GM18498 (cell line): ENCODE measurements around the gene SH3RF3.
"Not testable (repeated sequence)": the region's sequence is repeated elsewhere in the genome, so short reads cannot be mapped to it uniquely, and the experiment has no call there.

Experiments
- ATAC-seq: cut with Tn5 transposase; IDR thresholded peaks from one replicate; pipeline ENCODE4 v1.9.1; 2021; ENCODE audit warnings: mild to moderate bottlenecking, moderate library complexity; ENCODE audit not compliant: unreplicated experiment

Gene SH3RF3

DNA sequence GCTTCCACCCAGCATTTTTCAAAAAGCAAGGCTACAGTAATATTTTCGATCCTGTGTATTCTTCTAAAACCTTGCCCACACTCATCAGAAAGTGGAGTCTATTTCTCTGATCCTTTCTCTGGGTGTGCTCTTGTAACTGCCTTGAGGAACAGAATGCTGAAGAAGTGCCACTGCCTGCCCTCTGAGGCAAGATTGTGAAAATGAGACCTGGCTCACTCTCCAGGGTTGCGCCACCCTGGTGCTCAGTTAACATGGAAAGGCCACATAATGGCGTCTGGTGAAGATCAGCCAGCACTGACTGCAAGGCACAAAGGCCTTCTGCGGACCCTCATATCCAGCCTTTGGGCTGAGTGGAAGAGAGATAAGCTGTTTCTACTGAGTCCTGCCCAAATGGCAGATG, 11.2 kb upstream of the SH3RF3 start:
- no peak for ATAC-seq

DNA sequence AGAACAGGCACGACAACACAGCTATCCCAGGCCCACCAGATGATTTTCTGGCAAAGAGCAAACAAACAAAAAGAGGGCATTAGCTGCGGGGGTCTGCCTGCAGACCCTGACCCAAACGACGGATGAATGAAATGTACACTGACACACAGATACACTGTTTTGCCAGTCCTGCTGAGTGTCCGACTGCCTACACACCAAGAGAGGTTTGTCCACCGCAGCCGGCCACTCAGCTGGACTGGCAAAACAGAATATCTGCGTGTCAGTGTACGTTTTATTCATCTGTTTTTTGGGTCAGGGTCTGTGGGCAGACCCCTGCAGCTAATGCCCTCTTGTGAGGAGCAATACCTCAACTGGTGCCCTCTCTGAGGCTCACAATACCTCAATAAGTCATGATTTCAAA, 10.7 kb upstream of the SH3RF3 start:
- ATAC-seq: no peak

DNA sequence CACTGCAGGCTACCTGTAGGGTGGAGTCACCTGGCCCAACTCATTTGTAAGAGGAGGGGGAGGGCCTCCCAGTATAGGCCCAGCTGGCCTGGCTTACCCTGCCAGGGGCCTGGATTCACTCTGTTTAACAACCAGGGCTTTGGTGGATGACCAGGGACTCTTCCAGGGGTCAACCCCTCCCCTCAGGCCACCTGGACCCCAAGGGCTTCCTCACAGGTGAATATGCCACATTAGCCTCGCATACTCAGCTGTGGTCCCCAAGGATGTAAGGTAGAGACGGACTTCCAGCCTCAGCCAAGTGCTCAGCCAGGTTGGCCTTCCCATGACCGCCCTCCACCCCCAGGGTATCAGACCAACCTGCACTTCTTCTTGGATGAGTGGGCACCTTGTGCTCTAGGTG, 8.8 kb upstream of the SH3RF3 start:
- ATAC-seq: no peak

DNA sequence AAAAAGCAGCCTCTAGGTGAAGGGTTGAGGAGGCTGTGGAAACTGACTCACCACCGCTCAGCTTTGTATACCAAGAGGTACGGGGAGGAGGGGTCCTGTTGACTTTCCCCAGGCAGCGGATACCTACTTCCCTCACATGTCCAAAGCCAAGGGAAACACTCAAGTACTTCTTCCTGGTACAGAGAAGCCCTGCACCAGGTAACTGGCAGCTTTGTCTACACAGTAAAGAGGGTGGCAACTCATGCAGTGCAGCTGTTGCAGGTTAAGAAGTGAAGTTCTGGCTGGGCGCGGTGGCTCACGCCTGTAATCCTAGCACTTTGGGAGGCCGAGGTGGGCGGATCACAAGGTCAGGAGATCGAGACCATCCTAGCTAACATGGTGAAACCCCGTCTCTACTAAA, 8.3 kb upstream of the SH3RF3 start:
- not testable (repeated sequence) for ATAC-seq

DNA sequence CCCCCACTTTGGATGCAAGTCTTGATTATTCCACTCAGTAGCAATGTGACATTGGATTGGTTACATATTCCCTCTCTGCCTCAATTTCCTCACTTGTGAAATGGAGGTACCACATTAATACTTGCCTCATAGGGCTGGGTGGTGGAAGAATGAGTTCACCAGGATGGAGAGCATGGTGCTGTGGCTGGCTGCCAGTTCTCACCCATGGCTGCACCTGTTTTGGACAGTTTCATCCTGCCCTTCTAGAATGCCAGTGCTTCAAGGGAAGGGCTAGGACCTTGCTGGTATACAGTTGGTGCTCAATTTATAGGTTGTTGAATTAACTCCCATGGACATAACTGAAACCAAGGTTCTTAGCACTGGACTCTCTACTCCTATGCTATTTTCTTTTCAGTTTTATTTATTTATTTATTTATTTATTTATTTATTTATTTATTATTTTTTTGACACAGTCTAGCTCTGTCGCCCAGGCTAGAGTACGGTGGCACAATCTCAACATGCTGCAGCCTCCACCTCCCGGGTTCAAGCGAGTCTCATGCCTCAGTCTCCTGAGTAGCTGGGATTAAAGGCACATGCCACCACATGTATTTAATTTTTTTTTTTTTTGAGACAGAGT, 5.3 kb upstream of the SH3RF3 start:
- ATAC-seq: no peak

DNA sequence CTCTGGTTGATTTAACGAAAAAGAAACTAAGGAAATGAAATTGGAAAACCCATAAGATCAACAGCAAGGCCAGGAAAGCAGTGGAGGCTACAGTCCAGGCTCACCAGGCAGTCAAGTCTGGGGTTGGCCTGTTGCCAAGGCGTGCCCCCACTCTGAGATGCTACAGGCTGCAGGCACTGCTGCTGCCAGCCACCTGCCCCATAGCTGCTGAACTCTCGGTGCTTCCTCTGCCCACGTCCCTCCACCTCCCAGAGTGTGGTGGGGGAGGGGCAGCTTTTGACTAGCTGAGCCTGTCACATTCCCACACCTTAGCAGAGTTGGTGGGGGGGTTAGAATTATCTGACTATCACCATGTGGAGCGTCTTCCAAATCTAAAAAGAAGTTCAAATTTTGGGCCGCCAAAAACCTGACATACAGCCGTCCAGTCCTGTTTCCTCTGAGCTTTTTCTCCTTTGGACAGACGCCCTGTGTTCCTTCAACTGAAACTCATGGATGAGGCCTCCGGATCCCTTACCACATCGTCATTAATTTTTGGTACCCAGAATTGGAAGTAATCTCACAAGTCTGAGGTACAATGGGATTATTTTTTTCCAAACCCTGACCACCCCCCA, 3.9 kb upstream of the SH3RF3 start:
- ATAC-seq: no peak

DNA sequence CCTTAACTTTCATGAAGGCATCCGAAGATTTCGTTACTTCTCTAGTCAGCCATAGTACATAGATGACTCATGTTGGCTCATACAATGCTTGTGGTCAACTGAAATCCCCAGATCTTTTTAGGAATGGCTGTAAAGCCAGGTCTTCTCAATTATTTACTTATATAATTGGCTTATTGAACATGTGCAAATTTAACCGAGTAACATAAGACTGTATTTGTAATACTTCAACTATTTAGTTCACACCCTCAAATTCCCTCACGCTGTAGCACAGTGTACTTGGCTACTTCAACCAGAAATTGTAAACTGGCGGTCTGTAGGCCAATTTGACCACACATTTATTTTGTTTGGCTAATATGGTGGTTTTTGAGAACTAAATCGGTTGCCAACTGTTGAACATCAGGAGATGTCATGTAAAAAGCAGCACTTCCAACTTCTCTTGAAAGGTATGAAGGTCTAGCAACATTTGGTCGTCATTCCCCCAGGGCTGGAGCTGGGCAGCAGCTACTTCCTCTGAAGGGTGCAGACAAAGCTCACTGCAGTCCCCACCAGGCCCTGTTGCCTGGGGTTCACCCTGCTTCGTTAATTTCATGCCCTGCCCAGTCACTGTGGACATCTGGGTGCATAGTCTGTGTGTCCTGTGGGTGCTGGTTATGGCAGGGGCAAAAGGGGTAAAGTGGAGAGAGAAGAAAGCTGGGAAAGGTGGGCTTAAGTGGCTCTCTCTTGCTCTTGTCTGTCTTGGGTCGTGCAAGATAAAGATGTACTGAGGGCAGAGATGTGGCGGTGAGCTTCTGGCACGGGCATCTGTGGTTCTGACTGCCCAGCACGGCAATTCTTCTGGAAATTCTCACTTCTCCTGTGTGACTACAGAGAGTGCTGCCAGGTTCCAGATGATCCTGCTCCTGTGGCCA, 3.2 kb upstream of the SH3RF3 start:
- ATAC-seq: no peak

DNA sequence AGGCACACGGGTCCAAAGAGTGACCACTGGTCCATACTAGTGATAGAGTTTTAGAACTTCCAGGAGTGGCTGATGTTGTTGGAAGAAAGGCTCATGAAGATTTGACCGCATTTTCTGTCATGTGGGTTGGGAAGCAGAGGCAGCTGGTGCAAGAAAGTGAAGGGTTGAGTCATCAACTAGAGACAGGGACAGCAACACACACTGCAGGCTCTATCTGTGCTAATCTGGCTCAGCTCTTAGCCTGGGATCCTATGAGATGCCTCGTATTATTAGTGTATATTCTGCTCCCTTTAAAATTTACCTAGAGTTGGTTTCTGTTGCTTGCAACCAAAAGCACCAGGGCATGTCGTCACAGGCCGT, 2.5 kb upstream of the SH3RF3 start:
- no peak for ATAC-seq

DNA sequence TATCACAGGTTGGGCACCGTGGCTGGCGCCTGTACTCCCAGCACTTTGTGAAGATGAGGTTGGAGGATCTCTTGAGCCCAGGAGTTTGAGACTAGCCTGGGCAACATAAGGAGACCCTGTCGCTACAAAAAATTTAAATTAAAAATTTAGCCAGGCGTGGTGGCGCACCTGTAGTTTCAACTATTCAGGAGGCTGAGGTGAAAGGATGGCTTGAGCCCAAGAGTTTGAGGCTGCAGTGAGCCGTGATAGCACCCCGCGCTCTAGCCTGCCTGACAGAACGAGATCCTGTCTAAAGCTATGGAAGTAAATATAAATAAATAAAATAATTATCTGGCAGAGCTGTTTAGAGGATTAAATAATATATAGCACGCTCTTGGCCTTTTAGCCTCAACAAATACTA, 1.4 kb upstream of the SH3RF3 start:
- ATAC-seq: no peak

DNA sequence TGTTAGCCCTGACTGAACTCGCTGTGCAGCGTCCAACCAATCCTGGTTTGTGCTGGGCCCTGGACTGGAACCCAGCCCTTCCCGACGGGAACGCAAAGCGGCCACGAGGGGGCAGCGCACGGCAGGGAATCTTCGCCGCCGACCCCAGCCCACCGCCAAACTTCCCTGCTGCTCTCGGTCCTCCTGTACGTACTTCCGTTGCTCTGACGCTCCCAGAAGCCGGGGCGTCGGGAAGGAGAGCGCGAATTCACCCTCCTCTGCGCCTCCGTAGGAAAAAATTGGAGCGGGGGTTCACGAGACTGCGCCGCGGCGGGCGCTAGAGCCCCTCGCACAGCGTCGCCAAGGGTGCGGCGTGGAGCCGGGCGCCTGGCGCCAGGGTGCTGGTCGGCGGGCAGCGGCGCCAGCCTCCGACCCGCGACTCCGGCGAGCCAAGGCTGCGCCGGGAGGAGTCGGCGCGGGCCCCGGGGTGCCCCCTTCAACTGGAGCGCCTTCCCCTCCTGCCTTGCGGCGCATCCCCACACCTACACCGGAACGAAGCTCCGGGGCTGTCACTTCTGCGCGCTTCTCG, 873 bp upstream of the SH3RF3 start:
- no peak for ATAC-seq

DNA sequence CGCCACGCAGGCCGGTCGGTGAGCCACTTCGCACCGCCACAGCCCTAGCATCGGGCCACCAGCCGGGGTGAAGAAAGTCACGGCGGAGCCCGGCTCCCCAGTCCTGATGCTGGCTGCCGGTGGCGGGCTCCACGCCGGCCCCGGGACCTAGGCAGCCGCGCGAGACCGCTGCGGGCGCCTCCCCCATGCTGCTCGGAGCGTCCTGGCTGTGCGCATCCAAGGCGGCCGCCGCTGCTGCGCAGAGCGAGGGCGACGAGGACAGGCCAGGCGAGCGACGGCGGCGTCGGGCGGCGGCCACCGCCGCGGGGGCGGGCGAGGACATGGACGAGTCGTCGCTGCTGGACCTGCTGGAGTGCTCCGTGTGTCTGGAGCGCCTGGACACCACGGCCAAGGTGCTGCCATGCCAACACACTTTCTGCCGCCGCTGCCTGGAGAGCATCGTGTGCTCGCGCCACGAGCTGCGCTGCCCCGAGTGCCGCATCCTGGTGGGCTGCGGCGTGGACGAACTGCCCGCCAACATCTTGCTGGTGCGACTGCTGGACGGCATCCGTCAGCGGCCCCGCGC, 433 bp downstream of the SH3RF3 start:
- no peak for ATAC-seq

DNA sequence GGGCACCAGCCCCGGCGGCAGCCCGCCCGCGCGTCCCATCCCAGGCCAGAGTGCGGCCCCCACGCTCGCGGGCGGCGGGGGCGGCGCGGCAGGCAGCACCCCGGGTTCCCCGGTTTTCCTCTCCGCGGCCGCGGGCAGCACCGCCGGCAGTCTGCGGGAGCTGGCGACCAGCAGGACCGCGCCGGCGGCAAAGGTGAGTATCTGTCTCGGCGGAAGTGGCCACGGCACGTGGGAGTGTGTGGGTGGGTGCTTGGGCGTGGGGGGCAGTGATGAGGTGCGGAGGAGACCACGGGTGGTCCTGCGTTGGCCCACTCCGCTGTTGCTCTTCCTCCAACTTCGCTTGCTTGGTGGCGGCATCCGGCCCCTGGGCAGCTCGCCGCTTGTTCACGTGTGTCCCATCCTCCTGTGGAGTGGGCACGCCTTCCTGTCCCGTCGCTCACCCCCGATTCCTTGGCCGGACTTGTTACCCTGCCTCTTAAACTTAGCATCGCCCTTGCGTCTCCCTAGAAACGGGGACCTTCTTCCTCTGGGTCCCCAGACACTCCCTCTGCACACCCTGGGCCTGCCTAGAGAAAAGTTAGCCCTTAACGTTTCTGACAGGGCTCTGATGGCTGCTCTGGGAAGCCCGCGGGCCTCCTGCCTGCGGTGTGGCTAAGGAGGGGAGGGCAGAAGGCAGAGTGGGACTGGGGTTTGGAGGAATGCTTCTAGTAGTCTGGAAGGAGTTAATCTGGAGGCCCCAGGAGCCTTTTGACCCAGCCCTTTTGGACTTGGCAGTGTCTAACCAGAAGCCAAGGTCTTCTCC, 1.1 kb downstream of the SH3RF3 start:
- no peak for ATAC-seq

DNA sequence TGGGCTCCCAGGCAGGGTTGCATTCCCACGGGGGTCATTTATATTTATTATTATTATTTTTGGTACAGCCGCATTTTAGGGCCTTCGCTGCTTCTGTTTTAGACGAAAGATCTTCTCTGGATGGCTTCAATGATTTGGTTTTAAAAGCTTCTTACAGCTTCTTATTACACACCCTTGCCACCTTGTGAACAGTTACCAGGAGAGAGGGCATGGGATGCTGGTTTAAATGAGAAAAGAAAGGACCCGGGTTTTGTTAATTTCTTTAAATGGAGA, 1.7 kb downstream of the SH3RF3 start:
- no peak for ATAC-seq

DNA sequence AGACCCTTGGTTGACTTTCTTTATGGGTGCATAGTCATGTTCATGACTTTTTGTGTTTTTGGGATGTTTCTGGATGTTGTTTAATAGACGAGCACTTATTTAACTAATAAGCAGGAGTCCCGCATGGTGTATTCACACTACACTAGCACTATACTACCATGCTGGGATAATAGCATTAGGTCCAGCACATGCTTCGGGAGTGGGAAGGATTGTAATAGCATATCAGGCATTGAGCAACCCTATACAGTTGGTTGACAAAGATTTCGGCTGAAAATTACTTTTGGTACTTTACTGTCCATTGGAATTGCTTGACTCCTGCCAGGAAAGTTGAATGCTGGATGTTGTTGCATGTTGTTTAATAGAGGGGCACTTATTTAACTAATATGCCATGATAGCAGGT, 2.8 kb downstream of the SH3RF3 start:
- no peak for ATAC-seq

DNA sequence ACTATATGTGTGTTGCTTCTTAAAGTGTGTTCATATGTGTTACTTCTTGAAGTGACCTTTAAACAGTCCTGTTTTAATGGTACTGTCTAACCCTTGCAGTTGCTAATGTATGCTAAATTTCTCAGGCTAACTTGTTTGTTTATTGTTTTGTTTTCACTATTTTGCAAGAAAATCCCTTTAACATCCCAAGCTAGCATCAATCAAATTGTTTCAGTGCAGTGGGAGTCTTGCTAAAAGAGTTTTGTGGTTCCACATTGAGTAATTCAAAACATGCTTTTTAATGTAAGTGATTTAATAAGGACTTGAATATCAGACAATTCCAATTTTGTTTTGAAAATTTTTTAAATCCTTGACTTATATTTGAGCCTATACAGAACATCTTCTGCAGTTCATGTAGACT, 3.6 kb downstream of the SH3RF3 start:
- no peak for ATAC-seq

DNA sequence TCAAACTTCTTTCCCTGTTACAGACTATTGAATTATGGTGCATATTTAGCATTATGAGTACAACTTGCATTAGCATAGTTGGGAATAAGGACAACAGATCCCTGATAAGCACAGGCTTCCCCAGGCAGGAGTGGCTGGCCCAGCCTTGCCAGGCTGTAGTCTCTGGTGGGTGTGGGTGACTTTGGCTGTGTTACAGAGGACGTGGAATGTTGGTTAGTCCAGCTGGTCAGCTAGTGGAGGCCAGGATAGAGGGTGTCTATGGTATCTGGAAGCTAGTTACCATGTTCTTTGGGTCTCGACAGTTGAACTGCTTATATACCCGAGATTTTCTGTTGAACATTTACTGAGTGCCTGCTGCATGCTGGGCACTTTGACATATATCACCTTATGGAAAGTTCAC, 4.7 kb downstream of the SH3RF3 start:
- ATAC-seq: no peak

DNA sequence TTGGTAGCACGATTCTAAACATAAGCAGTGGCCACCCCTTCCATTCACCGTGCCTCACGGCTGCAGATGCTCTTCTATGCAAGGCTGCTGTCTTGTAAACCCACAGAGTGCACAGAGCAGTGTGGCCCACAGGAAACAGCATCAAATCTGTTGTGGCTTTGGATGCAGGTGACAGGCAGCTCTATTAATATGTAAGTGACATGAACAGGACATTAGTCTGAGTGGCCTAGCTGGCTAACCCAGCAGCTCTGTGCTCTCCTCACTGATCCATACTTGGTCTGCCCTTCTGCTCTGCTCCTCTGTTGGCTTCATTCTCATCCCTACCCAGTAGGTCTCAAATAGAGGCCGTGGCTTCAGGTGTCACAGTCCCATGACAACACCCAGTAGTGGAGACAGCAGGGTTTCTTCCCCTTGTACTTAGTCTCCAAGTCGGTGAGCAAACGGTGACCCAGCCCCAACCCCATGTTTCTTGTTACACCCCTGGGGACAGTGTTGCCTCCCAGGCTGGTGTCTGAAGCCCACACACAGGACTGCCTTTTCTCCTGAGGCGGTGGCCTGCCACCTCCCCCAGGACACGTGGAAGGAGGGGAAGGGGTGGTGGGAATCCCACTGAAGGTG, 5.8 kb downstream of the SH3RF3 start:
- no peak for ATAC-seq

DNA sequence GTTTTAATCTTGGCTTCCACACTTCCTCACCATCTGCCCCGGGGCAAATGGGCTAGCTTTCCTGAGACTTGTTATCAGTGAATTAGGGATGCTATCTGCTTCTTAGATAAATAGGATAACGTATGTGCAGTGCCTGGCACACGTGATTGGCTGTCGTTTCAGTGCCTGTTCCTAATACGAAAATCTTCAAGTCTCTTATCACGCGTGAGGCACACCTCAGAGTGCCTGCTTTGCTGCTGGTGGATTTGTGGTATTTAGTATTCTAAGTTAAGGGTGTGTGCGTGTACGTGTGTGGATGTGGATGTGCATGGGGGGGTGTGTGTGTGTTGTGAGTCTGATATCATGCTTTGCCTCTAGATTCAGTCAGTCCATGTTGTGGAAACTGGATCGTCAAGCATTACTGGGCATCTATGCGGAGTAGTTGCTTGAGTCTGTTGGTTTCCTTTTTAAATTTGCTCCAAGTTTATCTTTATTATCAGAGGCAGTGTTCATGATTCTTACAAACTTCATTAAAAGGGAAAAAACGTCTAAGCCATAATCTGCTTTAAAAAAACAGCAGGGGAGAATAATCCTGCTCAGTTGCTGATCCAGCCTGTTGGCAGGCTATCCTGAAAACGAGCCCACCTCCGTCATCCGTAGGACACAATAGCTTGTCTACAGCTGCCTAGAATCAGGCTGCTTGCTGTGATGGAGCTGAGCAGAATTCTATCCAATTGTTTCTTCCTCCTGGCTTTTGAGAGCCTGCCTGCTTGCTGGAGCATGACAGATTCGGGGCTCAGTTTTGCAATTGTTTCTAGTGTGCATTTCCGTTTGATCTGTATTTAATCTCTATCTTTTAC, 6.6 kb downstream of the SH3RF3 start:
- ATAC-seq: no peak

DNA sequence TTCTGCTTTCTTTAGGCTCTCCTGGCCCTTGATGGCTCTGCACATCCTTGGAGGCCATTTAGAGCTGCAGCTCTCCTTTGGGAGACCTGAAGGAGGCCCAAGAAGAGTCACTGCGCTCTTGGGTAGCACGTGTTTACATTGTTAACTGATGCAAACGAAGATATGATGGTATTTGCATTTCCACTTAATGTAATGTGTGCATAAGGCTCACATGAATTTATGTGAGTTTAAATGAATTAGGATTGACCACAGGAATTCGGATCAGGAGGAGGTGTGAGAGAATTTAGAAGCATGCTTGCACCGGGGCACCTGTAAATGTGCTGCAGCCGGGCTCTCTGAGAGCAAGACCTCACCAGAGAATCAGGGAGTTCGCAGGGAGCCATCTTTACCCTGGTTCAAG, 7.5 kb downstream of the SH3RF3 start:
- ATAC-seq: no peak

DNA sequence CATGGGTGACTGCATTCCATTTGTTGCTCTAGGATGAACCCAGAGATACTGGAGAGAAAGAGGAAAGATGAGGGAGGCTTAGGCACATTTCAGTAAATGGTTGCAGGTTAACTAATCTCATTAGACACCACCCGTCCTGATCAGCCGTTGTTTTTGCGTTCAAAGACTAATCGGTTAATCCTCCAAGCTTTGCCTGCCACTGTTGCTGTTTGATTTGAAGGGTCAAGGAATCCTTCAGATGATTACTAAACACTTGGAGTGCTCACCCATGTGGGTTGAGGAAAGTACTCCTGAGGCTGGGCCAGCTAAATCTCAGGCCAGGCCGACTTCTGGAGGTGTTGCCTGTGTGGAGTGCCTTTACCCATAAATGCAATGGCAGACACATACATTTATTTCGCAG, 8.6 kb downstream of the SH3RF3 start:
- ATAC-seq: no peak
